ENCODE measurements around the gene TMC8.
"Not testable (repeated sequence)": the region's sequence is repeated elsewhere in the genome, so short reads cannot be mapped to it uniquely, and the experiment has no call there.

TMC8 gene

GRCh38 chr17:78168903-78169793 is 38.6 kb downstream of the TMC8 start:
- H3K27ac Mint-ChIP-seq (ENCODE audit: low read depth) = peak overlapping the region; percentile 64
- ATAC-seq (replicated peaks; ENCODE audit: extremely low read depth, poor library complexity, severe bottlenecking) = peak; percentile 28
- no peaks in the 10 kb centered on the region for H3K27me3 Mint-ChIP-seq
- peaks cover 45% of the 10 kb centered on the region for H3K4me1 Mint-ChIP-seq
- peaks cover 17% of the 10 kb centered on the region for H3K36me3 Mint-ChIP-seq (ENCODE audit: insufficient read depth)
- H3K4me3 Mint-ChIP-seq = peak overlapping the region; percentile 71
- H3K9me3 Mint-ChIP-seq = no peaks in the 10 kb centered on the region
- DNase-seq (ENCODE audit: low spot score in 2 of 2) = no peak

GRCh38 chr17:78170692-78171590 is 40.4 kb downstream of the TMC8 start:
- peaks cover 47% of the 10 kb centered on the region for H3K4me1 Mint-ChIP-seq
- no peaks in the 10 kb centered on the region for H3K27me3 Mint-ChIP-seq
- H3K9me3 Mint-ChIP-seq = no peaks in the 10 kb centered on the region
- no peak for ATAC-seq (replicated peaks; ENCODE audit: extremely low read depth, poor library complexity, severe bottlenecking)
- peak overlapping the region; percentile 64 for H3K27ac Mint-ChIP-seq (ENCODE audit: low read depth)
- DNase-seq (ENCODE audit: low spot score in 2 of 2) = no peak
- H3K4me3 Mint-ChIP-seq = peak overlapping the region; percentile 71
- H3K36me3 Mint-ChIP-seq (ENCODE audit: insufficient read depth) = peaks cover 20% of the 10 kb centered on the region

- Mint-ChIP-seq H3K36me3 (ENCODE audit: insufficient read depth) (peaks cover 20% of the 10 kb centered on the region), H3K27ac (ENCODE audit: low read depth) (peak overlapping the region; percentile 38), H3K4me3 (peak overlapping the region; percentile 20), H3K4me1 (peaks cover 54% of the 10 kb centered on the region)
- not testable (repeated sequence) for ATAC-seq (replicated peaks; ENCODE audit: extremely low read depth, poor library complexity, severe bottlenecking); H3K9me3 Mint-ChIP-seq; H3K27me3 Mint-ChIP-seq; DNase-seq (ENCODE audit: low spot score in 2 of 2)
Measured at GRCh38 chr17:78171591-78172248, 41.1 kb downstream of the TMC8 start.

GRCh38 chr17:78172249-78173051 is 41.9 kb downstream of the TMC8 start:
- peaks cover 59% of the 10 kb centered on the region for H3K4me1 Mint-ChIP-seq
- ATAC-seq (replicated peaks; ENCODE audit: extremely low read depth, poor library complexity, severe bottlenecking) (no peak), DNase-seq (ENCODE audit: low spot score in 2 of 2) (no peak)
- peak overlapping the region; percentile 20 for H3K4me3 Mint-ChIP-seq
- H3K36me3 Mint-ChIP-seq (ENCODE audit: insufficient read depth) = peaks cover 20% of the 10 kb centered on the region
- H3K27me3 Mint-ChIP-seq = no peaks in the 10 kb centered on the region
- peak overlapping the region; percentile 38 for H3K27ac Mint-ChIP-seq (ENCODE audit: low read depth)
- no peaks in the 10 kb centered on the region for H3K9me3 Mint-ChIP-seq

- no peak for DNase-seq (ENCODE audit: low spot score in 2 of 2)
- peaks cover 20% of the 10 kb centered on the region for H3K36me3 Mint-ChIP-seq (ENCODE audit: insufficient read depth)
- H3K27ac Mint-ChIP-seq (ENCODE audit: low read depth) = peak overlapping the region; percentile 92
- peak overlapping the region; percentile 34 for H3K4me3 Mint-ChIP-seq
- no peaks in the 10 kb centered on the region for H3K27me3 Mint-ChIP-seq
- H3K9me3 Mint-ChIP-seq = no peaks in the 10 kb centered on the region
- peaks cover 59% of the 10 kb centered on the region for H3K4me1 Mint-ChIP-seq
- peak; percentile 61 for ATAC-seq (replicated peaks; ENCODE audit: extremely low read depth, poor library complexity, severe bottlenecking)
Measured at GRCh38 chr17:78173097-78173715, 42.6 kb downstream of the TMC8 start.

GRCh38 chr17:78174346-78174869 is 43.8 kb downstream of the TMC8 start:
- Mint-ChIP-seq H3K27ac (ENCODE audit: low read depth) (peak overlapping the region; percentile 92), H3K27me3 (no peaks in the 10 kb centered on the region), H3K4me1 (peaks cover 57% of the 10 kb centered on the region), H3K36me3 (ENCODE audit: insufficient read depth) (peaks cover 16% of the 10 kb centered on the region), H3K9me3 (no peaks in the 10 kb centered on the region), H3K4me3 (no peak overlapping the region)
- ATAC-seq (replicated peaks; ENCODE audit: extremely low read depth, poor library complexity, severe bottlenecking) (no peak), DNase-seq (ENCODE audit: low spot score in 2 of 2) (no peak)

- Mint-ChIP-seq H3K27ac (ENCODE audit: low read depth) (no peak overlapping the region), H3K9me3 (no peaks in the 10 kb centered on the region), H3K36me3 (ENCODE audit: insufficient read depth) (peaks cover 16% of the 10 kb centered on the region), H3K27me3 (no peaks in the 10 kb centered on the region), H3K4me1 (peaks cover 51% of the 10 kb centered on the region), H3K4me3 (no peak overlapping the region)
- DNase-seq (ENCODE audit: low spot score in 2 of 2) = no peak
- ATAC-seq (replicated peaks; ENCODE audit: extremely low read depth, poor library complexity, severe bottlenecking) = no peak
Measured at GRCh38 chr17:78174870-78175642, 44.5 kb downstream of the TMC8 start.

GRCh38 chr17:78175643-78175981 is 45.0 kb downstream of the TMC8 start:
- Mint-ChIP-seq H3K27ac (ENCODE audit: low read depth) (no peak overlapping the region), H3K36me3 (ENCODE audit: insufficient read depth) (peaks cover 13% of the 10 kb centered on the region), H3K27me3 (no peaks in the 10 kb centered on the region), H3K9me3 (no peaks in the 10 kb centered on the region), H3K4me3 (no peak overlapping the region), H3K4me1 (peaks cover 53% of the 10 kb centered on the region)
- ATAC-seq (replicated peaks; ENCODE audit: extremely low read depth, poor library complexity, severe bottlenecking) (no peak), DNase-seq (ENCODE audit: low spot score in 2 of 2) (no peak)

GRCh38 chr17:78176548-78177025 is 46.0 kb downstream of the TMC8 start:
- Mint-ChIP-seq H3K9me3 (no peaks in the 10 kb centered on the region), H3K36me3 (ENCODE audit: insufficient read depth) (peaks cover 12% of the 10 kb centered on the region), H3K27ac (ENCODE audit: low read depth) (no peak overlapping the region), H3K27me3 (no peaks in the 10 kb centered on the region), H3K4me3 (no peak overlapping the region), H3K4me1 (peaks cover 46% of the 10 kb centered on the region)
- DNase-seq (ENCODE audit: low spot score in 2 of 2) (peak; percentile 54 to 67), ATAC-seq (replicated peaks; ENCODE audit: extremely low read depth, poor library complexity, severe bottlenecking) (peak; percentile 48)

- no peak for DNase-seq (ENCODE audit: low spot score in 2 of 2)
- H3K9me3 Mint-ChIP-seq = no peaks in the 10 kb centered on the region
- H3K36me3 Mint-ChIP-seq (ENCODE audit: insufficient read depth) = peaks cover 4% of the 10 kb centered on the region
- no peaks in the 10 kb centered on the region for H3K27me3 Mint-ChIP-seq
- H3K4me1 Mint-ChIP-seq = peaks cover 19% of the 10 kb centered on the region
- peak overlapping the region; percentile 9 for H3K4me3 Mint-ChIP-seq
- no peak for ATAC-seq (replicated peaks; ENCODE audit: extremely low read depth, poor library complexity, severe bottlenecking)
- H3K27ac Mint-ChIP-seq (ENCODE audit: low read depth) = no peak overlapping the region
Measured at GRCh38 chr17:78179372-78179771, 48.8 kb downstream of the TMC8 start.

- Mint-ChIP-seq H3K27me3 (no peaks in the 10 kb centered on the region), H3K36me3 (ENCODE audit: insufficient read depth) (peaks cover 3% of the 10 kb centered on the region), H3K27ac (ENCODE audit: low read depth) (peak overlapping the region; percentile 87), H3K4me3 (peak overlapping the region; percentile 60), H3K4me1 (peaks cover 19% of the 10 kb centered on the region), H3K9me3 (no peaks in the 10 kb centered on the region)
- DNase-seq (ENCODE audit: low spot score in 2 of 2) = no peak
- ATAC-seq (replicated peaks; ENCODE audit: extremely low read depth, poor library complexity, severe bottlenecking) = peak; percentile 14
Measured at GRCh38 chr17:78180083-78180482, 49.5 kb downstream of the TMC8 start.

Measured in central memory CD8-positive, alpha-beta T cell (primary cell).